Central memory CD4-positive, alpha-beta T cell (primary cell): ENCODE data around the gene ASNS.
"Not testable (repeated sequence)": the region's sequence is repeated elsewhere in the genome, so short reads cannot be mapped to it uniquely, and the experiment has no call there.

Experiments used
- DNase-seq: peaks from one replicate; pipeline ENCODE4 v3.0.0; 2022
- total RNA-seq, 3 experiments: gene quantifications; one replicate each; lab custom pipeline; 2026; lab: John Stamatoyannopoulos, UW

ASNS gene, protein sequence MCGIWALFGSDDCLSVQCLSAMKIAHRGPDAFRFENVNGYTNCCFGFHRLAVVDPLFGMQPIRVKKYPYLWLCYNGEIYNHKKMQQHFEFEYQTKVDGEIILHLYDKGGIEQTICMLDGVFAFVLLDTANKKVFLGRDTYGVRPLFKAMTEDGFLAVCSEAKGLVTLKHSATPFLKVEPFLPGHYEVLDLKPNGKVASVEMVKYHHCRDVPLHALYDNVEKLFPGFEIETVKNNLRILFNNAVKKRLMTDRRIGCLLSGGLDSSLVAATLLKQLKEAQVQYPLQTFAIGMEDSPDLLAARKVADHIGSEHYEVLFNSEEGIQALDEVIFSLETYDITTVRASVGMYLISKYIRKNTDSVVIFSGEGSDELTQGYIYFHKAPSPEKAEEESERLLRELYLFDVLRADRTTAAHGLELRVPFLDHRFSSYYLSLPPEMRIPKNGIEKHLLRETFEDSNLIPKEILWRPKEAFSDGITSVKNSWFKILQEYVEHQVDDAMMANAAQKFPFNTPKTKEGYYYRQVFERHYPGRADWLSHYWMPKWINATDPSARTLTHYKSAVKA
- 3.8 to 4.6 (median 4.1) reads per million in 3 experiments for total RNA-seq

DNA sequence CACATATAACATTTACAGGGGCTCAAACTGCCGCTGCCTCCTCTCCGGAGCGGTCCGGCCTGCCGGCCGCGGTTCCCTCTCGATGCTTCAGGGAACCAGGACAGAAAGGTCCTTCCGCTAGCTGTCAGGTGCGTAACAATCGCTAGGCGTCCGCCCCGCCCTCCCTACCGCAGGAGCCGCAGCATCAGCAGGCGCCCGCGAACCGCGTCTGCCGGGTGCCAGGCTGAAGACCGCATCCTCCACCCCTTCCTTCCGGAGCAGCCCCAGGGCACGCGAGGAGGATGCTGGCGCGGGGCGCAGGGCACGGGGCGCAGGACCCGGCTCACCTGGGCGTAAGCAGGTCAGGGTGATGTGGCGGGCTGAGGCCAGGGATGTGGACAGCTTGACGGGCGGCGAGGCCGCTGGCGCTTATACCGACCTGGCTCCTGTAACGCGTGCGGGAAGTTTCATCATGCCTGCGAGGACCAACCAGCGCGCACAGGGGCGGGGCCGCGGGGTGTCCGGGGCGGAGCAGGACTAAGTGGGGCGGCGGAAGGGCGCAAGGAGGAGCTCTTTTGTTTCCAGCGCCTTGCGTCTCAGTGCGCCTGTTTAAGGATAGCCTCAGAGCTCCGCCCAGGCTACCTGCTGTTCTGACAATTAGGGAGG lies at the start of gene ASNS:
TSS of gene ASNS (minus strand) at position 384 of the 645 bp plus-strand sequence. CDS start 3,252 bp downstream, outside the sequence.
- DNase-seq = peak; percentile 85

DNA sequence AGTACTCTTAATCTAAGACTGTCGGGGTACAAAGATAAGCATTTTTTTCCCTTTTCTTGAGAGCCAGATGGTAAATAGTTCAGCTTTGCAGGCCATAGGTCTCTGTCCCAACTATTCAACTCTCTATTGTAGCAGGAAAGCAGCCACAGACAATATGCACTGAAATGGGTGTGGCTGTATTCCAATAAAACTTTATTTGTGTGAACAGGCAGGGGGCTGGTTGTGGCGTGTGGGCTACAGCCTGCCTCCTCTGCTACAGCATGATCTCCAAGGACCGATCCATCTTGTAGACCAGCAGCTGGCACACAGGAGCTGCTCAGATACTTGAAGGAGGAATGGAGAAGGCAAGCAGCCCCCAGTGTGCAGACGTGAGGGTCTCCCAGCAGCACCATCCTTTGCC lies 49.0 kb upstream of the ASNS start:
- not testable (repeated sequence) for DNase-seq

DNA sequence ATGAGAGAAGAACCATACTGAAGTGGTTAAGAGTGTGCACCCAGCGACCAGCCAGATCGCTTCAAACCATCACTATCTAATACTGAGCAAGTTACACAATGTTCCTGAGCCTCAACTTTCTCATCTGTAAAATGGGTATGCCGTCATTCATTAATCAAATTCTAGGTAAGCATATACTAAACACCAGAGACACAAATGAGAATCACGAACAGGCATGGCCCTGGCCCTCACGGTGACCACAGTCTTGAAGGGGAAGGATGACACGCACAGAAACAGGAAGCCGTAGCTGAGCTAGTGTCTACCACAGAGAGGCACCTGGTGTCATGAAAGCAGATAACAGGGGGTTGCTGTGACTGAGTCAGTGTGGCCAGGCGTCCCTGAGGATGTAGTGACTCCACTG lies 43.1 kb upstream of the ASNS start:
- not testable (repeated sequence) for DNase-seq

- not testable (repeated sequence) for DNase-seq
These were observed 40.1 kb upstream of the ASNS start for GRCh38 chr7:97912294-97912693.

- not testable (repeated sequence) for DNase-seq
These were observed 24.7 kb upstream of the ASNS start for GRCh38 chr7:97896893-97897292.

GRCh38 chr7:97891721-97892120 lies 19.5 kb upstream of the ASNS start:
- DNase-seq = not testable (repeated sequence)

DNA sequence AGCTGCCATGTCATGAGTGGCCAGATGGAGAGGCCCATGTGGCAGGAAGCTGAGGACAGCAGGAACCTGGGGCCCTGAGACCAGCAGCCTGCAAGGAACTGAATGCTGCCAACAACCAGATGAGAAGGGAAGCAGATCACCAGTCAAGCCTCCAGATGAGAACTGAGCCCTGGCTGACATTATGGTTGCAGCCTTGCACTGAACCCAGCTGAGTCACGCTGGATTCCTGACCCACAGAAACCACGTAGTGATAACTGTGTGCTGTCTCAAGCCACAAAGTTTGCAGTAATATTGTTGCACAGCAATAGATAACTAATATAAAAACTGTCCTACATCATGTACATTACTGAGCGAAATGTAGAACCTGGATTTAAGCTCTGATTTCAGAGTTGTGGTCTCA lies 7.3 kb upstream of the ASNS start:
- DNase-seq = not testable (repeated sequence)

- not testable (repeated sequence) for DNase-seq
These were observed 2.7 kb upstream of the ASNS start for GRCh38 chr7:97874894-97875293.

GRCh38 chr7:97873606-97874005 lies 1.4 kb upstream of the ASNS start:
- DNase-seq = no peak

GRCh38 chr7:97871659-97872024 lies 566 bp downstream of the ASNS start:
- no peak for DNase-seq

GRCh38 chr7:97868788-97869187 lies 3.4 kb downstream of the ASNS start:
- no peak for DNase-seq

- no peak for DNase-seq
These were observed 3.9 kb downstream of the ASNS start for GRCh38 chr7:97868314-97868713.

DNA sequence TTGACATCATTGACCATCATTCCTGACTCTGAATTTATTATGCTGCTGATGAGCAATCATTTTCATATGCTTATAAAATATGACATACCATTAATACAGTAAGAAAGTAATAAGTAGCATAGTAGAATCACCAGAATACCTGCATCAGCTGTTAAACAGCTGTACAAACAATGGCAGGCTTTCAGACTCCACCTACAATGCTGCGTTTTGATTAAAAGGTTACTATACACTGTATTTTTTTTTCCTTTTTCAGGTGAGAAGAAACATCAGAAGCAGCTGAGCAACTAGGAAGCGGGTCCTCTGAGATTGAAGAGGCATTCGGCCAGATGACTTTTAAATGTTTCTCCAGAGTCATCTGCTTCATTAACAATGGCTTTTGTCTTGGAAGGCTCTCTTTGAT lies 7.1 kb downstream of the ASNS start:
- DNase-seq = no peak

GRCh38 chr7:97859606-97860204 lies 12.5 kb downstream of the ASNS start:
- DNase-seq = no peak

DNA sequence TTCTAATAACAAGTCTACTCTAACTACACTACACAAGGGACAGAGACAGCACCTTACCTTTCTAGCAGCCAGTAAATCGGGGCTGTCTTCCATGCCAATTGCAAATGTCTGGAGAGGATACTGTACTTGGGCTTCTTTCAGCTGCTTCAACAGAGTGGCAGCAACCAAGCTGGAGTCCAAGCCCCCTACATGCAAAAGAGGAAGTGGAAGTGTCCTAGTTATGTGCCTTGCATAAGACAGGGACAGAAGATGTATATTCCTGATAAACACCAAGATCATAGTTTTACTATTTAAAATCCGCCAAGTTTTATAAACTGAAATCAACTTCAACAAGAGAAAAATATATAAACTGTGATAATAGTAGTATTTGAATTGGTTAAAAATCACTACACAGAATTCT lies 14.0 kb downstream of the ASNS start:
- DNase-seq = no peak

DNA sequence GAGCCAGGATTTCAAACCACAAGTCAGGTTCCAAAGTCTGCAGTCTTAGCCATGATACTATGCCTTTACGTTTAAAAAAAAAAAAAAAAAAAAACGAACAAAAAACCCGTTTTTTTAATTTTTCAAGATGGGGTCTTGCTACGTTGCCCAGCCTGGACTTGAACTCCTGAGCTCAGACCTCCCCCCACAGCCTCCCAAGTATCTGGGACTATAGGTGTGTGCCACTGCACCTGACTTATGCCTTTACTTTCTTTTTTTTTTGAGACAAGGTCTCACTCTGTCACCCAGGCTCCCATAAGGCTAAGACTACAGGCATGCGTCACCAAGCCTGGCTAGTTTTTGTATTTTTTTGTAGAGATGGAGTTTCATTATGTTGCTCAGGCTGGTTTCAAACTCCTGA lies 14.7 kb downstream of the ASNS start:
- no peak for DNase-seq

GRCh38 chr7:97851683-97852082 lies 20.5 kb downstream of the ASNS start:
- DNase-seq = no peak

- not testable (repeated sequence) for DNase-seq
These were observed 21.8 kb downstream of the ASNS start for GRCh38 chr7:97850262-97851031.

DNA sequence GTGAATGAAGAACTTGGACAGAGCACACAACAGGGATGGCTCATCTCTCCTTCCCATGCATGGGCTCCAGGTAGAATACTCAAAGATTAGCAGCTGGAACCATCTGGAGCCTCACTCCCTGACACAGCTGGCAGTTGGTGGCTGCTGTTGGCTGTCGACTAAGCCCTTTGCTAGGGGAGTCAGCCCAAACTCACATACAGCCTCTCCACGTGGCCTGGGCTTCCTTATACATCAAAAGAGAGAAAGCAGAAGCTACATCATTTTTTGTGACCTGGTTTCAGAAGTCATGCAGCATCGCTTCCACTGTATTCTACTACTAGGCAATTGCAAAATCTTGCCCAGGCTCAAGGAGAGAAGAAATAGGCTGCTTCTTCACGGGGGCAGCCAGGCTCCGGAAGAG lies 24.4 kb downstream of the ASNS start:
- DNase-seq = no peak

DNA sequence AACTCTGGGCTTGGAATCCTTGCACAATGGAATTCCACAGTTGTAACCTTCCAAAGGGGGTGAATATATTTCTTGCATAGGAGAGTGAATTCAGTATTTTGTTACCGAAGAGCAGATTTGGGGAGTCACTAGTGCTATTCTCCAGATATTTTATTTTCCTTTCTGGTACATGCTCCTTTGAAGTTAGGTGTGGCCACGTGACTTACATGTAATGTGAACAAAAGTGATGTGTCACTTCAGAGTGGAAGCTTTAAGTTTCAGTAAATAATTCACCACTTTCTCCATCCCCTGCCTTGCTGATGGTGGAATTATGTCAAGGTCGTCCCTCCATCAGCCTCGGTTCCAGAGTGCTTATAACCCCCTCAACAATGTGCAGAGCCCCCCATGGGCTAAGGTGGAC lies 25.3 kb downstream of the ASNS start:
- no peak for DNase-seq

DNA sequence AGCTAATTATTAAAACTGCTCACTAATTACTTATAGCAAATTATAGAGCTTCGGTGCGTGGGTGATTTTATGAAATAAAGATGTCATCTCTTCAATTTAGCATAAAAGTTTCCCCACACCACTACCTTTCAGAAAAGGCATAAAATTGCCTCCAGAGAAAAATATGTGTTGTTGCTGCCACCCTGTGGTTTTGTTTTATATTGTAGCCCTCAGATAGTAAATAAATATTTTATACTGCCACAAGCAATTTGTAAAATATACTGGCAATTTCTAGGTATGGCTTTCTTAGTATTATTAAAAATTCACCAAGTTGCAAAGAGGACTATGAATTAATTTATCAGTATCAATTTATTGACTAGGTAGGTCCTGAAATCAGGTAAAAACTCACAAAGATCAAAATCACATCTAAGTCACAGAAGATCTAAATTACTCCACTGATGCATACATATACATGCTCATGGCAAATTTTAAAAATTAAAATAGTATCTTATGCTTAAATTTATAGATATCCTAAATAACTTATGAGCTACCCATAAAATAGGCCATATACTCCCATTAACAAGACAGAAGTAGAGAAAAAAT lies 26.5 kb downstream of the ASNS start:
- no peak for DNase-seq

GRCh38 chr7:97844036-97844435 lies 28.2 kb downstream of the ASNS start:
- no peak for DNase-seq
